HFF-Myc (cell line): ENCODE measurements around the gene SLC22A7.

Source experiments
- DNase-seq: peaks from one replicate; pipeline ENCODE4 v3.0.0-alpha.2; 2011; ENCODE audit warnings: low read depth; ENCODE audit errors: extremely low read depth
- H3K4me3 ChIP-seq: replicated peaks from 2 replicates; pipeline ENCODE4 v1.5.1; 2011; ENCODE audit warnings: low read depth, mild to moderate bottlenecking, control low read depth, low read length
- TF ChIP-seq, protein P1 (sequence below): IDR thresholded peaks from 2 replicates; pipeline ENCODE4 v1.5.1; 2012; ENCODE audit warnings: mild to moderate bottlenecking, low read depth, low read length, control low read depth; ENCODE audit errors: missing control alignments

Gene SLC22A7

DNA sequence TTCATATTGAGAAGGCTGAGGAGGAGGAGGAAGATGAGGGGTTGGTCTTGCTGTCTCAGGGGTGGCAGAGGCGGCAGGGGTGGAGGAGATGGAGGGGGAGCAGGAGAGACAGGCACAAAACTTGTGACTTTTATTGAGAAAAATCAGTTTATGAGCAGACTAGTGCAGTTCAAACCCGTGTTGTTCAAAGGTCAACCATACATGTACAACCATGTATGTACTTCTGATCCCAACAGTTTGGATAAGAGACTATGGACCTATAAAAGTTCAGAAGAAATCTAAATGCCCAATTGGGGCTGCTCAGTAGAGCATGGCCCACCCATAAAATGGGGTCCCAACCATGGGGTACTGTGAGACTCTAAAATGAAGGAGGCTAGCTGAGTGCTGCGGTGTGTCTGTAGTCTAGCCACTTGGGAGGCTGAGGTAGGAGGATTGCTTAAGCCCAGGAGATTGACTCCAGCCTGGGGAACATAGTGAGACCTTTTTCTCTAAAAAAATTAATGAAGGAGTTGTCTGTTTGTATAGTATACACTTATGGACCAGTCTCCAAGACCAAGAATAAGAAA lies 7.6 kb upstream of the SLC22A7 start:
- H3K4me3 ChIP-seq, result no peak overlapping the region
- TF ChIP-seq, protein P1, sequence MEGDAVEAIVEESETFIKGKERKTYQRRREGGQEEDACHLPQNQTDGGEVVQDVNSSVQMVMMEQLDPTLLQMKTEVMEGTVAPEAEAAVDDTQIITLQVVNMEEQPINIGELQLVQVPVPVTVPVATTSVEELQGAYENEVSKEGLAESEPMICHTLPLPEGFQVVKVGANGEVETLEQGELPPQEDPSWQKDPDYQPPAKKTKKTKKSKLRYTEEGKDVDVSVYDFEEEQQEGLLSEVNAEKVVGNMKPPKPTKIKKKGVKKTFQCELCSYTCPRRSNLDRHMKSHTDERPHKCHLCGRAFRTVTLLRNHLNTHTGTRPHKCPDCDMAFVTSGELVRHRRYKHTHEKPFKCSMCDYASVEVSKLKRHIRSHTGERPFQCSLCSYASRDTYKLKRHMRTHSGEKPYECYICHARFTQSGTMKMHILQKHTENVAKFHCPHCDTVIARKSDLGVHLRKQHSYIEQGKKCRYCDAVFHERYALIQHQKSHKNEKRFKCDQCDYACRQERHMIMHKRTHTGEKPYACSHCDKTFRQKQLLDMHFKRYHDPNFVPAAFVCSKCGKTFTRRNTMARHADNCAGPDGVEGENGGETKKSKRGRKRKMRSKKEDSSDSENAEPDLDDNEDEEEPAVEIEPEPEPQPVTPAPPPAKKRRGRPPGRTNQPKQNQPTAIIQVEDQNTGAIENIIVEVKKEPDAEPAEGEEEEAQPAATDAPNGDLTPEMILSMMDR, result no peak
- no peak for DNase-seq

DNA sequence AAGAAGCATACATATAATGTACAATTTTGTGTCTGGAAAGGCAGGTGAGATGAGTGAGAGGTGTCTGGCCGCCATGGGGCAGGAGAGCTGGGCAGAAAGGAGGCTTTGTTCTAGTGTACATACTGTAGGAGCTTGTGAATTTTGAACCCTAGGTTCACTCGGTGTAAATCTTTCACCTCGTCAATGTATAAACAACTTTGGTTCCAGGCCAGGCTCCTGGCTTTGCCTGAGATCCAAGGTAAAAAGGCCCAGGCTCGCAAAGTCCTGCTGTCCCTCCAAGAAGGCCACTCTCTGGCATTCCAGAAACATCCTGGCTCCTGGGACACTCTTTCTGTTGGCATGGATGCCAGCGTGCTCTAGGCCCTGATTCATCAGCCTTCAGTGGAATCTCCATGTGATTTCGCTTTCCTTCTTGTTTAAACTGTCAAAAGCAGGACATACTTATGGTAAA lies 7.1 kb upstream of the SLC22A7 start:
- H3K4me3 ChIP-seq, result no peak overlapping the region
- DNase-seq, result no peak
- TF ChIP-seq, protein P1, result no peak

DNA sequence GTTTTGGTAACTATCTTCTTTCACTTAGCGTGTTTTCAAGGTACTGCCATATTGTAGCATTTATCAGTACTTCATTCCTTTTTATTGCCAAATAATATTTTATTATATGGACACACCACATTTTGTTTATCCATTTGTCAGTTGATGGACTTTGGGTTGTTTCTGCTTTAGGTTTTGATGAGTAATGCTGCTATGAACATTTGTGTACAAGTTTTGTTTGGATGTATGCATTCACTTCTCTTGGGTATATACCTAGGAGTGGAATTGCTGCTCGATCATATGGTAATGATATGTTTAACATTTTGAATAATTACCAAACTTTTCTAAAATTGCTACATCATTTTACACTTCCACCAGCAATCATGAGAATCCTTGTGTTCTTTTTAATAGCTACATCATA lies 6.4 kb upstream of the SLC22A7 start:
- TF ChIP-seq, protein P1, result no peak
- H3K4me3 ChIP-seq, result no peak overlapping the region
- DNase-seq, result no peak

DNA sequence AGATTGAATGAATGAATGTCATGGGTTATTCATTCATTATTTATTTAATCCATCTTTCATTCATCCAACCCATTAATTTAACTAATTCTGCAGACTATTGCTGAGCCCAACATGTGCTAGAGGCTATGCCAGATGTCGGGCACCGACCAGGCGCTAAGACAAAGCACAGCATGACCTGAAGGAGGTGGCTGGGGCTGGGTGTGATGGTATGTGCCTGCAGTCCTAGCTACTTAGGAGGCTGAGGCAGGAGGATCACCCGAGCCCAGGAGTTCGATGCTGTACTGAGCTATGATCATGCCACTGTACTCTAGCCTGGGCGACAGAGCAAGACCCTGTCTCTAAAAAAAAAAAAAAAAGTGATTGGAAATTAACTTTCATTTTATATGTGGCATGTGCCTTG lies 5.7 kb upstream of the SLC22A7 start:
- TF ChIP-seq, protein P1, result no peak
- no peak overlapping the region for H3K4me3 ChIP-seq
- DNase-seq, result no peak

DNA sequence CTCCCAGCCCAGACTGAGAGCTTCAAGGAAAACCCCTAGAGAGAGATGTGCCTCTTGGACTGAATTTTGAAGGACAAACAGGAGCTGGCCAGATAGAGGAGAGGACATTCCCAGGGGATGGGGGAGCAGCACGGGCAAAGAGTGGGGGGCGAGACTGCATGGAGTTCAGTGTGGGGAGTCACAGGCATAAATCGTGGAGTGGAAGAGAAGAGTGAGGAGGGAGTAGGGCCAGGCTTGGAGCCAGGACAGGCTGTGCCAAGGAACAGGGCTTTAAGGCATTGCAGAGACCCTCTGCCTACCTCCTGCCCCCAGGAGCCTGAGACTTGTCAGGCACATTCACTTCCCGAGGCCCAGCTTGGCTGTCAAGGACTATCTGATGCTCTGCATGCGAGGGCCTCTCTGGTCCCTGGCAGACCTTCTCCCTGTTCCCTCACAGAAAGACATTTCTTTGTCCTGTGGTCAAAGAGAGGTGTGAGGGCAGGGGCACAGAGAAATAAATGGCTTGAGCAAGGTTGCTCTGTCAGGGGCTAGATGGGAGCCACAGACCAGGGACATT lies 5.2 kb upstream of the SLC22A7 start:
- DNase-seq, result no peak
- H3K4me3 ChIP-seq, result no peak overlapping the region
- TF ChIP-seq, protein P1, result no peak

DNA sequence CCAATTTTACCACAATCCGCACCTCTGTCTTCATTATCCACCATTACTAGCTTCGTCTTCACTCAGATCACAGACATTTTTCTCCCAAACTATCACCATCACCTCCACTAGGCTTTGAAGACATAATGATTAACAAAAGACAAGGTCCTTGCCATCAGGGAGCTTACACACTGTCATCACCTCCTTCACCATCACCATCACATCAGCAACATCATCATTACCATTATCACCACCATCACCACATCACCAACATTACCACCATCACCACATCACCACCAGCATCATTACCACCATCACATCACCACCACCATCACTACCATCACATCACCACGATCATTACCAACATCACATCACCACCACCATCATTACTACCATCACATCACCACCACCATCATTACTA lies 4.4 kb upstream of the SLC22A7 start:
- TF ChIP-seq, protein P1, result no peak
- DNase-seq, result no peak
- no peak overlapping the region for H3K4me3 ChIP-seq

DNA sequence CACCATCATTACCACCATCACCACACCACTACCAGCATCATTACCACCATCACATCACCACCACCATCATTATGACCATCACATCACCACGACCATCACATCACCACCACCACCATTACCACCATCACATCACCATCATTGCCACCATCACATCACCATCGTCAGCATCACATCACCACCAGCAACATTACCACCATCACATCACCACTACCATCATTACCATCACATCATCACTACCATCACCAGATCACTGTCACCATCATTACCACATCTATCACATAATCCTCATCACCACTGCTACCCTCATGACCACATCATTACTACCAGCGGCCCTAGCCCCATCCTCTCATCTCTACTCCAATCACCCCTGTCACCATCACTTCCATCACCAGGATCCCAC lies 3.5 kb upstream of the SLC22A7 start:
- H3K4me3 ChIP-seq, result no peak overlapping the region
- TF ChIP-seq, protein P1, result no peak
- DNase-seq, result no peak
